T-helper 2 cell treated with Interferon-gamma antibody and Interleukin-4, amounts not matched to agents 5 μg/mL and 100 μg/mL, for 36 hours (primary cell): ENCODE results near the gene GPR89A.
"Not testable (repeated sequence)": the region's sequence is repeated elsewhere in the genome, so short reads cannot be mapped to it uniquely, and the experiment has no call there.

Experiments
- DNase-seq: peaks from one replicate; pipeline ENCODE4 v3.0.0; 2021; ENCODE audit warnings: low spot score
- H3K27ac Mint-ChIP-seq: one replicate; pipeline ENCODE4 v1.8.0; 2021; ENCODE audit warnings: mild to moderate bottlenecking, mixed read lengths
- H3K27me3 Mint-ChIP-seq: one replicate; pipeline ENCODE4 v1.8.0; 2021; ENCODE audit warnings: low read depth, mixed read lengths
- H3K36me3 Mint-ChIP-seq: one replicate; pipeline ENCODE4 v1.8.0; 2021; ENCODE audit warnings: low read depth, mixed read lengths
- H3K4me1 Mint-ChIP-seq: one replicate; pipeline ENCODE4 v1.8.0; 2021; ENCODE audit warnings: low read depth, mixed read lengths
- H3K4me3 Mint-ChIP-seq: one replicate; pipeline ENCODE4 v1.8.0; 2022; ENCODE audit warnings: mild to moderate bottlenecking, moderate library complexity, mixed read lengths
- H3K9me3 Mint-ChIP-seq: one replicate; pipeline ENCODE4 v1.8.0; 2021; ENCODE audit warnings: mixed read lengths

GPR89A gene

DNA sequence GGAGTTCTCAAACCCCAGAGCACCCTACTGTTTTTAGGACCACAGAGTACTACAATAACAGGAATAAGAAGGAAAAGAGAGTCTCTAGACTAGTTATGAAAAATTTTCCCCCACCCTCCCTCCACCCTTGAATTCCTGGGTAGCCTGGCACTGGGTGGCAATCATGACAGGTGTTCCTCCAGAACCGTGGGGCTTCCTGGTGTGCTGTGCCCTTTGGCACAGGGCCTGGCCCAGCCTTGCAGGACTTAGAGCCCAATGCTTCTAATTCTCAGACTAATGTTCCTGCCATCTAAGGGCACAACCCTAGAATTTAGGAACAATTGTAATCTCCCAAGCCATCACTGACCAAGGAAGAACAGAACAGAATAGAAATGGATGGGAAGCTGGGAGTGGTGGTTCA is 110.0 kb downstream of the GPR89A start:
- H3K27ac Mint-ChIP-seq: no peak overlapping the region
- no peak for DNase-seq
- H3K36me3 Mint-ChIP-seq: no peaks in the 10 kb centered on the region
- H3K9me3 Mint-ChIP-seq: no peaks in the 10 kb centered on the region
- no peak overlapping the region for H3K4me3 Mint-ChIP-seq
- peaks cover 19% of the 10 kb centered on the region for H3K27me3 Mint-ChIP-seq
- H3K4me1 Mint-ChIP-seq: peaks cover 14% of the 10 kb centered on the region

DNA sequence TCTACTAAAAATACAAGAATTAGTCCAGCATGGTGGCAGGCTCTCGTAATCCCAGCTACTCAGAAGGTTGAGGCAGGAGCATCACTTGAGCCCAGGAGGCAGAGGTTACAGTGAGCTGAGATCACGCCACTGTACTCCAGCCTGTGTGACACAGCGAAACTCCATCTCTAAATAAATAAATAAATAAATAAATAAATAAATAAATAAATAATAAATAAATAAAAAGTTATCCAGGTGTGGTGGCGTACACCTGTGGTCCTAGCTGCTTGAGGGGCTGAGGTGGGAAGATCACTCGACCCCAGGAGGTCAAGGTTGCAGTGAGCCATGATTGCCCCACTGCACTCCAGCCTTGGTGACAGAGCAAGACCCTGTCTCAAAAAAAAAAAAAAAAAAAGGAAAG is 110.7 kb downstream of the GPR89A start:
- DNase-seq, H3K4me3 Mint-ChIP-seq, H3K9me3 Mint-ChIP-seq, H3K27ac Mint-ChIP-seq, H3K36me3 Mint-ChIP-seq: not testable (repeated sequence)
- Mint-ChIP-seq H3K4me1 (peaks cover 14% of the 10 kb centered on the region), H3K27me3 (peaks cover 23% of the 10 kb centered on the region)

DNA sequence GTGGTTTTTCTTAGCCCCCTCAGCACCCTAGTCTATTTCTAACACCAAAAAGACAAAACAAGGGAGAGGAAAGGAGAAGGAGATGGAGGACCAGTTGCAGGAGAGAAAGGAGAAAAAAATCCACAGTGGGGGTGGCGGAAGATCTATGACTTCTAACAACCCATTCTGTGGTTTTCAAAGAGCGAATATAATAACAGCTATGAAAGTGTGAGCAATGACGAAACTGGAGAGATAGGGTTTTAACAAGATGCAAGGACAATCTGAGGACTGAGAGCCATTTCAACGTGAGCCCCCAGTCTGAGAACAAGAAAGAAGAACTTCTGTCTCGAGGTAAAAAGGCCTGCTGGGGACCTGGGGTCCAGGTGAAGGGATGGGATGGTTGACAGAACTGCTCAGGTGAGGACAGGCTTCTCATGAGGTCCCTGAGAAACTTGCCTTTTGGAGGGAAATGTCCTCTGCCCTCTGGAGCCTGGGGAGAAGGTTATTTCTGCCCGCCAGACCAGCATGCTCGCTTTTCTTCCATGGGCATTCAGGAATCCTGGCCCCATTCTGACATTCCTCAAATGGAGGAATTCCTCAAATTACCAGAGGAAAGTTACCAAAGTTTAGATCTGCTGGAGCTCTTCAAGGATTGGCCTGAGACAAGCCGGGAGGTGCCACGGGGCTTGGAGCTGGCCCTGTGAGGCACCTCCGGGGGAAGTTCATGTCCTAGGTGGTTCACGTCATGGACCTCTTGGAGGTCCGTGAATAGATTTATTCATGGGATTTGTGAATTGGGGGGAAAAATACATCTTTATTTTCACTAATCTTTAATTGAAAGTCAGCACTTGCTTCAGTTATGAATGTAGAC is 111.7 kb downstream of the GPR89A start, which contains the start of gene CD160:
CD160 (plus strand) TSS at position 270 of the 850 bp plus-strand sequence. CDS start 8,829 bp downstream, outside the sequence.
- H3K27me3 Mint-ChIP-seq: peaks cover 23% of the 10 kb centered on the region
- H3K36me3 Mint-ChIP-seq: no peaks in the 10 kb centered on the region
- DNase-seq: no peak
- peak within 1 kb of the TSS; percentile 7 for H3K4me3 Mint-ChIP-seq
- H3K9me3 Mint-ChIP-seq: no peaks in the 10 kb centered on the region
- H3K27ac Mint-ChIP-seq: no peak within 1 kb of the TSS
- H3K4me1 Mint-ChIP-seq: peaks cover 14% of the 10 kb centered on the region
